ENCODE data around the gene CACYBP. TPM values are rescaled to one million over a fixed set of nuclear protein-coding genes. Genes with fewer than 3 reads are reported as not detected.

Gene CACYBP
- total RNA-seq, 1 donor from 2014 or later: 70.2 TPM

GRCh38 chr1:174976436-174977108 is 23.2 kb upstream of the CACYBP start:
- Histone ChIP-seq H3K4me3 (no peak overlapping the region), H3K27ac (no peak overlapping the region), H3K27me3 (no peaks in the 10 kb centered on the region), H3K4me1 (peaks cover 10% of the 10 kb centered on the region), H3K9me3 (no peaks in the 10 kb centered on the region), H3K36me3 (peaks cover 41% of the 10 kb centered on the region)
- TF ChIP-seq CTCF (IDR thresholded peaks at IDR 0.05): no peak
- intact Hi-C loops (cut with DNase I): no loop called here
- ATAC-seq (peak; percentile 28), DNase-seq (no peak)

DNA sequence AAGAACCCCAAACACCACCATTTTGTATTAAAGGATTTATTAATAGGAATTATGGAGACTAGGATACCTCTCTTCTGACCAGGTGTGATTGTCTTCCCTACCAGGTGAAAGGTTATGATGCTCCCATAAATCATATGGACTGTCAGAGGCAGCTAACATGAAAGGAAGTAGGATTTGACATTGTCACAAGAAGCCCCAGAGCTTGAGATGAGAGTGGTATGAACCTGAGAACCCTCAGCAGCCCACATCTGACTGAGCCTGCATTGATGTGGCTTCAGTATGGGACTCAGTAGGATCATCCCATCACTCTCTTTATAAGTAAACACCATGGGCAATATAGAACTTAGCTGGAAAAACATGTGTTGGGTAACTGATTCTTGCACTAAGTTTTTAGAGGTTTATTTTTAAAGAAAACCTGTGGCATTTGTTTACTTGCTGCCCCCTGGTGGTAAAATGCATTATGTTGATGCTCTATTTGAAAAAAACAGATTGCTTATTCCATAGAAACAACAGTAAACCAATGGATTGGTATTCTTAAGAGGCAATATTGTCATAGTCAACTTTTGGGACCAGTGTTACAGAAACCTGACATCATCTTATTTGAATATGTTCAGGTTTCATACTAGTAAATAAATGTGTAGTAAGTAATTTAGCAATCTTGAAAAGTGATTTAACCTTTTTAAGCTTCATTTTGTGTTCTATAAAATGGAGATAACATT is 16.6 kb upstream of the CACYBP start:
- no peak overlapping the region for H3K27ac ChIP-seq
- peak; percentile 77 for TF ChIP-seq CTCF (IDR thresholded peaks at IDR 0.05)
- no peaks in the 10 kb centered on the region for H3K27me3 ChIP-seq
- peaks cover 37% of the 10 kb centered on the region for H3K36me3 ChIP-seq
- H3K4me3 ChIP-seq: no peak overlapping the region
- H3K4me1 ChIP-seq: no peaks in the 10 kb centered on the region
- ATAC-seq (peak; percentile 19), DNase-seq (no peak)
- intact Hi-C loops (cut with DNase I): loop anchor here (10.0 kb wide), 1 partner anchor 218 kb away; no protein-coding TSS in a partner anchor
- H3K9me3 ChIP-seq: no peaks in the 10 kb centered on the region

GRCh38 chr1:174984952-174985351 is 14.8 kb upstream of the CACYBP start:
- intact Hi-C loops (cut with DNase I): loop anchor here (10.0 kb wide), 1 partner anchor 220 kb away; no protein-coding TSS in a partner anchor
- Histone ChIP-seq H3K36me3 (peaks cover 21% of the 10 kb centered on the region), H3K4me3 (no peak overlapping the region), H3K4me1 (no peaks in the 10 kb centered on the region), H3K27me3 (no peaks in the 10 kb centered on the region), H3K9me3 (no peaks in the 10 kb centered on the region), H3K27ac (no peak overlapping the region)
- TF ChIP-seq CTCF (IDR thresholded peaks at IDR 0.05): no peak
- ATAC-seq: no peak
- DNase-seq: no peak

DNA sequence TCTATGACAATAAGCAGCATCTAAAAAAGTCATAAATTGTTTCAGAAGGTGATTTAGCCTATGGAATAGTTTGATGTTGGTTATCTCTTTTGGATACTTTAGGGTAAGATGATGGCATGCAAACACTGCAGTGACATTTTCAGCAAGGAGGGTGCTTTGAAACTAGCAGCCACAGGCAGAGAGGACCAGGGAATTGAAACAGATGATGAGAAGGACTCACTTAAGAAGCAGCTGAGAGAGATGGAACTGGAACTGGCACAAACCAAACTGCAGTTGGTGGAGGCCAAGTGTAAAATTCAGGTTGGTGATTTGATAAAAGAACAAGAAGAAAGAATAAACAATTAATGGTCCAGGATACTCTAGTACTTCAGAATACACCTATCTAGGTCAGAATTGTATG is 11.2 kb upstream of the CACYBP start:
- Histone ChIP-seq H3K36me3 (no peaks in the 10 kb centered on the region), H3K9me3 (no peaks in the 10 kb centered on the region), H3K27ac (no peak overlapping the region), H3K4me3 (no peak overlapping the region), H3K4me1 (no peaks in the 10 kb centered on the region), H3K27me3 (no peaks in the 10 kb centered on the region)
- no peak for TF ChIP-seq CTCF (IDR thresholded peaks at IDR 0.05)
- ATAC-seq (no peak), DNase-seq (no peak)
- intact Hi-C loops (cut with DNase I): loop anchor here (10.0 kb wide), 1 partner anchor 224 kb away; no protein-coding TSS in a partner anchor

- no peaks in the 10 kb centered on the region for H3K9me3 ChIP-seq
- intact Hi-C loops (cut with DNase I): loop anchor here (10.0 kb wide), 1 partner anchor 224 kb away; no protein-coding TSS in a partner anchor
- H3K27ac ChIP-seq: no peak overlapping the region
- DNase-seq: no peak
- no peak for TF ChIP-seq CTCF (IDR thresholded peaks at IDR 0.05)
- ATAC-seq: no peak
- no peaks in the 10 kb centered on the region for H3K4me1 ChIP-seq
- H3K27me3 ChIP-seq: no peaks in the 10 kb centered on the region
- H3K4me3 ChIP-seq: no peak overlapping the region
- peaks cover 1% of the 10 kb centered on the region for H3K36me3 ChIP-seq
Measured at GRCh38 chr1:174988986-174989385, 10.8 kb upstream of the CACYBP start.

Measured in upper lobe of right lung (tissue), 1 donor.